ENCODE measurements around the gene BICD2.

- TF ChIP-seq CTCF (IDR thresholded peaks at IDR 0.05; ENCODE audit: insufficient read depth, low read length, poor library complexity, severe bottlenecking) (no peak), EZH2phosphoT487 (conservative IDR thresholded peaks at IDR 0.05; ENCODE audit: low read length) (no peak)
Measured at GRCh38 chr9:92774274-92774673, 9.6 kb upstream of the BICD2 start.
